Astrocyte (in vitro differentiated cells and primary cell): ENCODE measurements around the gene GREB1L. TPM values are rescaled to one million over a fixed set of nuclear protein-coding genes. Genes with fewer than 3 reads are reported as not detected.
A peak's percentile ranks its signal among the peaks of the same experiment; 100 is the strongest.

ENCODE experiments used
- DNase-seq: peaks from one replicate; pipeline ENCODE4 v3.0.0-alpha.2; 2010; ENCODE audit warnings: low read depth
- FAIRE-seq: peaks from 2 replicates; lab custom pipeline; 2011; peaks lifted over from hg19 to GRCh38; lab: Jason Lieb, UNC
- H2AFZ ChIP-seq: 2 replicates; pipeline ENCODE4 v1.6.0; 2012; ENCODE audit warnings: low read depth, low read length, inconsistent platforms
- H3K27ac ChIP-seq: 2 replicates; pipeline ENCODE4 v1.5.1; 2011; ENCODE audit warnings: low read depth, low read length, inconsistent platforms
- H3K27me3 ChIP-seq: 2 replicates; pipeline ENCODE4 v1.6.0; 2011; ENCODE audit warnings: low read length, inconsistent platforms; ENCODE audit not compliant: insufficient read depth
- H3K36me3 ChIP-seq: 2 replicates; pipeline ENCODE4 v1.5.1; 2011; ENCODE audit warnings: low read length, inconsistent platforms; ENCODE audit not compliant: insufficient read depth
- H3K4me1 ChIP-seq: 2 replicates; pipeline ENCODE4 v1.5.1; 2011; ENCODE audit warnings: low read length, inconsistent platforms; ENCODE audit not compliant: insufficient read depth
- H3K4me2 ChIP-seq: 2 replicates; pipeline ENCODE4 v1.6.0; 2012; ENCODE audit warnings: low read length, inconsistent platforms
- H3K4me3 ChIP-seq: 2 replicates; pipeline ENCODE4 v1.5.1; 2011; ENCODE audit warnings: low read depth, mild to moderate bottlenecking, low read length, inconsistent platforms; ENCODE audit not compliant: insufficient read depth
- H3K79me2 ChIP-seq: 2 replicates; pipeline ENCODE4 v1.6.0; 2012; ENCODE audit warnings: mild to moderate bottlenecking, low read length, inconsistent platforms; ENCODE audit not compliant: insufficient read depth
- H3K9ac ChIP-seq: 2 replicates; pipeline ENCODE4 v1.6.0; 2012; ENCODE audit warnings: mild to moderate bottlenecking, low read length, inconsistent platforms
- H3K9me3 ChIP-seq: 2 replicates; pipeline ENCODE4 v1.5.1; 2012; ENCODE audit warnings: low read depth, mild to moderate bottlenecking, low read length, inconsistent platforms; ENCODE audit not compliant: insufficient read depth
- H4K20me1 ChIP-seq: 2 replicates; pipeline ENCODE4 v1.6.0; 2012; ENCODE audit warnings: low read length, inconsistent platforms; ENCODE audit not compliant: insufficient read depth
- H3K27ac Mint-ChIP-seq: one replicate; pipeline ENCODE4 v1.8.0; 2021; ENCODE audit warnings: mild to moderate bottlenecking, mixed read lengths; ENCODE audit not compliant: unreplicated experiment
- H3K27me3 Mint-ChIP-seq: one replicate; pipeline ENCODE4 v1.8.0; 2021; ENCODE audit warnings: low read depth, mixed read lengths; ENCODE audit not compliant: unreplicated experiment
- H3K36me3 Mint-ChIP-seq: one replicate; pipeline ENCODE4 v1.8.0; 2021; ENCODE audit warnings: low read depth, mixed read lengths; ENCODE audit not compliant: unreplicated experiment
- H3K4me1 Mint-ChIP-seq: one replicate; pipeline ENCODE4 v1.8.0; 2021; ENCODE audit warnings: low read depth, mixed read lengths; ENCODE audit not compliant: unreplicated experiment
- H3K4me3 Mint-ChIP-seq: one replicate; pipeline ENCODE4 v1.8.0; 2021; ENCODE audit warnings: mild to moderate bottlenecking, moderate library complexity, mixed read lengths; ENCODE audit not compliant: unreplicated experiment
- H3K9me3 Mint-ChIP-seq: one replicate; pipeline ENCODE4 v1.8.0; 2021; ENCODE audit warnings: mild to moderate bottlenecking, mixed read lengths; ENCODE audit not compliant: unreplicated experiment
- EZH2 ChIP-seq: IDR thresholded peaks from 2 replicates; pipeline ENCODE4 v1.6.1; 2012; ENCODE audit warnings: mild to moderate bottlenecking, low read length, inconsistent platforms; ENCODE audit not compliant: insufficient read depth
- total RNA-seq: library from RNA; stranded (reverse); gene quantifications from 2 replicates; pipeline ENCODE4 v1.2.1, GENCODE V29; 2021
- TF ChIP-seq, protein P1 (sequence below): IDR thresholded peaks from 2 replicates; pipeline ENCODE4 v1.5.1; 2011; ENCODE audit warnings: low read depth, mild to moderate bottlenecking, inconsistent platforms, low read length, moderate library complexity; ENCODE audit not compliant: insufficient read depth

The GREB1L gene
- total RNA-seq, 1 donor from 2014 or later, result 16.2 TPM

DNA sequence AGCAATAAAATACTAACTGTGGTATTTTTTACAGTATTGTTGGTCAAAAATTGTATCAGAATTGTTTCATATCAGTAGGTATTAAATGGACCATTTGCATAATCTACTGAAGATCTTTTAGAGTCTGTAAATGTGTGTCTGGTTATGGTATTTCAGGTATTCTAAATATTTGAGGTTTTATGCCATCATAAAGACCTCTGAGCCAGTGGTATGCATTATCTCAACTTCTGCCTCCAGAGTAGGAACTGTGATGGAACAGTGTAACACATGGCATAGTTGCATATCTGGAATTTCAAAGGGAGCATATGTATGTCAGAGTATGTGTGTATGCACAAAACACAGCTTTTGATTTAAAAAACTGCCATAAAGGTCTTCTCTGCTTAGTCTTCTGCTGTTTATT, 15.4 kb downstream of the GREB1L start:
- H3K27me3 ChIP-seq, result no peaks in the 10 kb centered on the region
- H3K36me3 ChIP-seq, result no peaks in the 10 kb centered on the region
- no peak overlapping the region for H2AFZ ChIP-seq
- Mint-ChIP-seq H3K27ac (peak overlapping the region; percentile 51), H3K4me1 (peaks cover 35% of the 10 kb centered on the region), H3K4me3 (peak overlapping the region; percentile 34), H3K9me3 (no peaks in the 10 kb centered on the region), H3K27me3 (no peaks in the 10 kb centered on the region), H3K36me3 (no peaks in the 10 kb centered on the region)
- FAIRE-seq, result peak; percentile 29
- H3K9ac ChIP-seq, result no peak overlapping the region
- no peaks in the 10 kb centered on the region for H3K4me1 ChIP-seq
- H3K79me2 ChIP-seq, result no peaks in the 10 kb centered on the region
- peak overlapping the region; percentile 18 for H3K4me2 ChIP-seq
- no peaks in the 10 kb centered on the region for H3K9me3 ChIP-seq
- no peak overlapping the region for H3K4me3 ChIP-seq
- peak; percentile 76 for DNase-seq
- H4K20me1 ChIP-seq, result no peaks in the 10 kb centered on the region
- no peak overlapping the region for H3K27ac ChIP-seq
- TF ChIP-seq, protein P1, sequence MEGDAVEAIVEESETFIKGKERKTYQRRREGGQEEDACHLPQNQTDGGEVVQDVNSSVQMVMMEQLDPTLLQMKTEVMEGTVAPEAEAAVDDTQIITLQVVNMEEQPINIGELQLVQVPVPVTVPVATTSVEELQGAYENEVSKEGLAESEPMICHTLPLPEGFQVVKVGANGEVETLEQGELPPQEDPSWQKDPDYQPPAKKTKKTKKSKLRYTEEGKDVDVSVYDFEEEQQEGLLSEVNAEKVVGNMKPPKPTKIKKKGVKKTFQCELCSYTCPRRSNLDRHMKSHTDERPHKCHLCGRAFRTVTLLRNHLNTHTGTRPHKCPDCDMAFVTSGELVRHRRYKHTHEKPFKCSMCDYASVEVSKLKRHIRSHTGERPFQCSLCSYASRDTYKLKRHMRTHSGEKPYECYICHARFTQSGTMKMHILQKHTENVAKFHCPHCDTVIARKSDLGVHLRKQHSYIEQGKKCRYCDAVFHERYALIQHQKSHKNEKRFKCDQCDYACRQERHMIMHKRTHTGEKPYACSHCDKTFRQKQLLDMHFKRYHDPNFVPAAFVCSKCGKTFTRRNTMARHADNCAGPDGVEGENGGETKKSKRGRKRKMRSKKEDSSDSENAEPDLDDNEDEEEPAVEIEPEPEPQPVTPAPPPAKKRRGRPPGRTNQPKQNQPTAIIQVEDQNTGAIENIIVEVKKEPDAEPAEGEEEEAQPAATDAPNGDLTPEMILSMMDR, result no peak
- no peak for TF ChIP-seq EZH2

DNA sequence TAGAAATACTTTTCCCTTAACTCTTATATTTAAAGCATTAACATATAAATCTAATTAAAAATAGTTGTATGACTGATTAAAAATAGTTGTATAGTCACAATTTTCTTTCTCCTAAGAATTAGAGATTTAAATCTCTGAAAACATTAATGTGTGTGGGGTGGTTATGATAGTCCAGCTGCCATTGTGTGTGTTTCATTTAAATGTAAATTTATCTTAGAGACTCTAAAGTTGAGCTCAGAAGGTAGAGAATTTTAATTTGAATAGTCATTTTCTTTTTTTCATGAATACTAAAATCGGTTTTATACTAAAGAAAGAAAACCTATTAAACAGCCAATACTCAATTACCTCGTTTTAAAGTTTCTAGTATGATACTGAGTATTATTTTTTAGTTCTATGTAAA, 18.6 kb downstream of the GREB1L start:
- H3K4me1 Mint-ChIP-seq, result peaks cover 34% of the 10 kb centered on the region
- H3K4me3 ChIP-seq, result no peak overlapping the region
- H3K4me3 Mint-ChIP-seq, result no peak overlapping the region
- H3K27me3 Mint-ChIP-seq, result no peaks in the 10 kb centered on the region
- peaks cover 5% of the 10 kb centered on the region for H3K4me1 ChIP-seq
- TF ChIP-seq, protein P1, result no peak
- H3K36me3 Mint-ChIP-seq, result no peaks in the 10 kb centered on the region
- H3K36me3 ChIP-seq, result no peaks in the 10 kb centered on the region
- H3K27ac Mint-ChIP-seq, result no peak overlapping the region
- no peaks in the 10 kb centered on the region for H3K9me3 ChIP-seq
- no peaks in the 10 kb centered on the region for H3K9me3 Mint-ChIP-seq
- no peak for DNase-seq
- no peaks in the 10 kb centered on the region for H3K79me2 ChIP-seq
- H3K9ac ChIP-seq, result no peak overlapping the region
- FAIRE-seq, result no peak
- no peaks in the 10 kb centered on the region for H4K20me1 ChIP-seq
- H2AFZ ChIP-seq, result no peak overlapping the region
- H3K4me2 ChIP-seq, result no peak overlapping the region
- H3K27me3 ChIP-seq, result no peaks in the 10 kb centered on the region
- no peak overlapping the region for H3K27ac ChIP-seq

DNA sequence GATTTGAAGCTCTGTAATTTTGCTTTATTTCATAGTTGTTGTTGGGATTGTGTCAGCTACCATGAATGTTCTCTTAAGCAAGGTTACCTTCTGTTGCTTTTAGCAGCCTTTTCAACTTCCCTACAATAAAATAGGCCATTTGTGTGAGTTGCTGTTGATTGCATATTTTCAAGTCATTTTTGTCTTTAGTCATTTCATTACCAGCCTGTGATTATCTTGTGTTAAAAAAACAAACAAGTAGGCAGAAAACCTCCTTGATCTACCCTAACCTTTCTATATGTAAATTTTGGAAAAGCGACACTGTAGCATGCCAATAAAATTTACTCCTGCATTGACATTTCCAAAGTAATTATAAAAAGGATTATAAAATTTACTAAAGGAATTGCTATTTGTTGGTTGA, 19.3 kb downstream of the GREB1L start:
- H3K36me3 ChIP-seq, result no peaks in the 10 kb centered on the region
- no peak overlapping the region for H3K9ac ChIP-seq
- H4K20me1 ChIP-seq, result no peaks in the 10 kb centered on the region
- TF ChIP-seq, protein P1, result no peak
- TF ChIP-seq EZH2, result no peak
- H3K9me3 ChIP-seq, result no peaks in the 10 kb centered on the region
- H3K27ac Mint-ChIP-seq, result peak overlapping the region; percentile 55
- no peaks in the 10 kb centered on the region for H3K36me3 Mint-ChIP-seq
- DNase-seq (no peak), FAIRE-seq (no peak)
- no peak overlapping the region for H3K4me3 ChIP-seq
- peaks cover 34% of the 10 kb centered on the region for H3K4me1 Mint-ChIP-seq
- no peaks in the 10 kb centered on the region for H3K9me3 Mint-ChIP-seq
- no peak overlapping the region for H3K27ac ChIP-seq
- no peaks in the 10 kb centered on the region for H3K27me3 ChIP-seq
- H3K4me3 Mint-ChIP-seq, result no peak overlapping the region
- no peaks in the 10 kb centered on the region for H3K27me3 Mint-ChIP-seq
- H3K79me2 ChIP-seq, result no peaks in the 10 kb centered on the region
- no peak overlapping the region for H2AFZ ChIP-seq
- peaks cover 5% of the 10 kb centered on the region for H3K4me1 ChIP-seq
- H3K4me2 ChIP-seq, result no peak overlapping the region
